ENCODE results near the gene APBB2.

Gene APBB2

GRCh38 chr4:41110050-41110449 is 104.3 kb downstream of the APBB2 start:
- DNase-seq (ENCODE audit: low read depth in 2 of 3, low spot score in 2 of 3): no peak

GRCh38 chr4:41108481-41108880 is 105.9 kb downstream of the APBB2 start:
- DNase-seq (ENCODE audit: low read depth in 2 of 3, low spot score in 2 of 3): no peak

GRCh38 chr4:41106694-41107419 is 107.5 kb downstream of the APBB2 start:
- no peak for DNase-seq (ENCODE audit: low read depth in 2 of 3, low spot score in 2 of 3)

GRCh38 chr4:41106081-41106480 is 108.3 kb downstream of the APBB2 start:
- DNase-seq (ENCODE audit: low read depth in 2 of 3, low spot score in 2 of 3): no peak

GRCh38 chr4:41104155-41104554 is 110.2 kb downstream of the APBB2 start:
- DNase-seq (ENCODE audit: low read depth in 2 of 3, low spot score in 2 of 3): no peak

GRCh38 chr4:41103657-41104056 is 110.7 kb downstream of the APBB2 start:
- DNase-seq (ENCODE audit: low read depth in 2 of 3, low spot score in 2 of 3): no peak

- DNase-seq (ENCODE audit: low read depth in 2 of 3, low spot score in 2 of 3): no peak
These were observed 111.8 kb downstream of the APBB2 start for GRCh38 chr4:41102414-41103092.

GRCh38 chr4:41098093-41099048 is 116.0 kb downstream of the APBB2 start:
- DNase-seq (ENCODE audit: low read depth in 2 of 3, low spot score in 2 of 3): no peak

GRCh38 chr4:41095973-41096372 is 118.4 kb downstream of the APBB2 start:
- DNase-seq (ENCODE audit: low read depth in 2 of 3, low spot score in 2 of 3): no peak

GRCh38 chr4:41095192-41095872 is 119.0 kb downstream of the APBB2 start:
- no peak for DNase-seq (ENCODE audit: low read depth in 2 of 3, low spot score in 2 of 3)

- no peak for DNase-seq (ENCODE audit: low read depth in 2 of 3, low spot score in 2 of 3)
These were observed 122.2 kb downstream of the APBB2 start for GRCh38 chr4:41092128-41092527.

GRCh38 chr4:41081847-41082246 is 132.5 kb downstream of the APBB2 start:
- DNase-seq (ENCODE audit: low read depth in 2 of 3, low spot score in 2 of 3): no peak

- DNase-seq (ENCODE audit: low read depth in 2 of 3, low spot score in 2 of 3): no peak
These were observed 133.4 kb downstream of the APBB2 start for GRCh38 chr4:41080976-41081375.

- no peak for DNase-seq (ENCODE audit: low read depth in 2 of 3, low spot score in 2 of 3)
These were observed 134.3 kb downstream of the APBB2 start for GRCh38 chr4:41079881-41080560.

- no peak for DNase-seq (ENCODE audit: low read depth in 2 of 3, low spot score in 2 of 3)
These were observed 136.7 kb downstream of the APBB2 start for GRCh38 chr4:41077628-41078027.

- no peak for DNase-seq (ENCODE audit: low read depth in 2 of 3, low spot score in 2 of 3)
These were observed 137.9 kb downstream of the APBB2 start for GRCh38 chr4:41076481-41076880.

- no peak for DNase-seq (ENCODE audit: low read depth in 2 of 3, low spot score in 2 of 3)
These were observed 140.1 kb downstream of the APBB2 start for GRCh38 chr4:41074215-41074614.

- no peak for DNase-seq (ENCODE audit: low read depth in 2 of 3, low spot score in 2 of 3)
These were observed 142.1 kb downstream of the APBB2 start for GRCh38 chr4:41072021-41072777.

GRCh38 chr4:41070516-41071281 is 143.6 kb downstream of the APBB2 start:
- DNase-seq (ENCODE audit: low read depth in 2 of 3, low spot score in 2 of 3): no peak

Measured in activated CD8-positive, alpha-beta memory T cell treated with anti-CD3 and anti-CD28 coated beads for 48 hours (primary cell).